GM21381 (cell line): ENCODE measurements around the gene MUSTN1.

ENCODE experiments used
- ATAC-seq: cut with Tn5 transposase; IDR thresholded peaks from one replicate; pipeline ENCODE4 v1.9.1; 2021; ENCODE audit warnings: mild to moderate bottlenecking, moderate library complexity; ENCODE audit not compliant: unreplicated experiment

Gene MUSTN1

DNA sequence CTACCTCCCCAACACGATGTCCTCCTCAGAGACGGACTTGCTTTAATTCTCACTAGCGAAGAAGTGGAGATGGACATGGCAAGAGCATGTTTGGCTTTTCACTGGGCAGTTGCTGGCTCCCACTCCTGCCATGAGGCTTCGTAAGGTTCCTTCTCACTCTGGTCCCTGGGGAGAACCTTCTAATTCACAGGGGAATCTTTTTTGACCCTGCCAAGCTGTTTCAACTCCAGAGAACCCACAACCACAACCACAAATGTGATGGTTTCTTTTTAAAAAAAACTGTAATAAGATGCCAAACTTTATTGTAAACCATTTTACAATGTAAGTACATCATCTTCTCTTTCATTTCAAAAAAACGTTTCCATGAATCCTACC is 1.6 kb upstream of the MUSTN1 start:
- no peak for ATAC-seq

DNA sequence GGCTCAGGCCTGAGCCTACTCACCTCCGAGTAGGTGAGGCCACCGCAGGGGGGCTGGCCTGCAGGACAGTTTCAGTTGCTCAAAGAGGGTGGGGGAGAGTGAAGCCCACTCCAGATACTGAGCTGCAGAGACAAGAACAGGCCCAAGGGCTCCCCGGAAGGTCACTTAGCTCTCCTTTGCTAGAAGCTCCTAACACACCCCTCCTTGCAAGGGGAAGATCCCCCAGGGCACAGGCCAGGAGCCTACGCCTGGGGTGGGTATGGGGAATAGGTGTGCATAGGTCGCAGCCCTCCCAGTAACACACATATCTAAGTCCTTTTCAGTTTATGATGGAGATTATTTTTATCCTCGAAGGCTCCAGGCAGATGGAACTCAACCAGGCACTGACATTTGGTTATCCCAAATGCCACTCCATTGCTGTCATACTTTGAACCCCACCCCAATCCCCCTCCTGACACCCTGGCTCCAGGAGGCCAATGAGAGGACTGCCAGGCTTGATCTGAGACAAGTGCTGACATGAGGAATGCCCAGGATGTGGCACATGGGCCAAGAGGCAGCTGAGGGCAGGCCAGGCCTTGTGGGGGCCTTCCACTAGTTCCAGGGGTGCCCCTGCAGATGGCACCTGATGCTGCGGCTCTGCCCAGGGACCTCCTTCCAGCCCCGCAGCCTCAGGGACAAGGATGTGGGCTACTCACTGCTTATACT is 1.1 kb upstream of the MUSTN1 start:
- ATAC-seq: no peak

DNA sequence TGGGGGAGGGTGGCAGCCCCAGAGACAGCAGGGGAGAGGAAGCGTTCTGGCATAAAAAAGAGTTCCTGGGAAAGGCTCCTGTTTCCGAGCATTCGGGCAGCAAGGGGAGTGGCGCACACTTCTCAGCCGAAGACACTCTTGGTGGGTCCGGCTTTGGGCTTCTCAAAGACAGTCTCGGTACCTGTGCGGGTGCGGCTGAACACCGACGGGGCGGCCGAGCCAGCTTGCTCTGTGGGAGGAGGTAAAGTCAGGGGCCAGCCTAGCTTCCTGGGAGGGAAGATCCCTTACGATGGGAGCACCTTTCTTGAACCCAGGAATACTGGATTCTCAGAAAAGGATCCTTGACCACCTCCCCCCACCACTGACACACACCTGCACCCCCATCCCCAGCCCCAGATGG is 1.6 kb downstream of the MUSTN1 start:
- ATAC-seq: no peak

DNA sequence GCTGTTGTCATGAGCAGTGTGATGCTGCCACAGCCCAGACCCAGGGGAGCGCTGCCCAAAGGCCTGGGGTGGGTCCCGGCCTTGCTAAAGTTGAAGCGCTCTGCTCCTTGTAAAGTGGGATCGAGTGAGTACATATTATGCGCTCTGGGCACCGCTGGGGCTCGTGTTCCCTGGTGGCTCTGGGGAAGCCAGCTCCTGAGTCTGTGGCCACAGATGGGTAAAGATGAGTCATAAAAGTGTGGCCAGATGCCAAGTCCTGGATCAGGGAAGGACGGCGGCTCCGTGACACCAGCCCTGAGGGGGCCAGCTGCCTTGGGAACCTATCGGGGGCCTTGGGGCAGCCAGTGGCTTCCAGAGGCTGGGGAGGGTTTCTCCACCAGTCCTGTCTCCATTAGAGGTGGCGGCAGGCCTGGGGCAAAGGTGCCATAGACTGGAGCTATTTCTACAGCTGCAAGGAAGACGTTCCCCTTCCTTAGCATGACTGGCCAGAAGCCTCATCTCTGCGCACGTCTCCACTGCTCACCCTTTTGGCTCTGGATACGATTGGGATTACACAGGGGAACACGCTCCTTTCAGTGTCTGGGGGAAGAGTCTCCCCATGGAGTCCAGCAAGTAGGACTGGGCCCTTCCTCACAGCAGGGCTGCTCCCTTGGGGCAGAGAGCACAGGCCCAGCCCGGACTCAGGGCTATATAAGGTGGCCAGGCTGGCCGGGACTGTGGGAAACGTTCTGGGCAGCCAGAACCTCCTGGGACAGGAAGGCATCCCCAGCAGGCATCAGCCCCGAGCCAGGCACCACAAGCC is 3.1 kb downstream of the MUSTN1 start:
- no peak for ATAC-seq

DNA sequence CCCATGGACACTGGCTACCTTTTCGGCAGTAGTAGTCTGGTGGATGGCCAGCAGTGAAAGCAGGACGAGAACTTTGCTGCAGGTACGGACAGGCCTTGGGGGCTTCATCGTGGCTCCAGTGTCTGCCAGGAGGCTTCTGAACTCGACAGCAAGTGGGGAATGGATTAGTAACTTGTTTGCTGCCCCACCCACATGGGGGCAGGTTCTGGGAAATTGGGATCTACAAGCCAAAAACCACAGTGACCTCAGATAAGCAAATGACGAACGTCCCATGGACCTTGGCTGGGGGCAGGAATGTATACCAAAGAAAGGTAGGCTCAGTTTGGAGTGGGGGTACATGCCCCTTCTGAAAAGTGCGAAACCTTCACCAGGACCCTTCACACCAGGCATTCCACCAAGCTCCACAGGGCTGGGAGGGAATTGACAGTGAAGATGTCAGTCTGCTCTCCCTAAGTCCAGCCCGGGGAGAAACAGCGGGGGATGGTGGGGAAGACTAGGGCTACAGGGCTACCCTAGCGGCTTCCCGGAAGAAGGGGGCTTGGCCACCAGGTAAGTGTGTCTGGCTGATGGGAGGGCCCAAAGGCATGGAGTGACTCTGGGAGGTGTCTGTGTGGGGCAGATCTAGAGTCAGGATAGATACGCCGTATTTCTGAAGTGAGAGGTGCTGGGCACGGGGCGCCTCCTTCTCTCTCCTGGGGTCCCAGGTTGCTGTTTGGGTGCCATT is 4.1 kb downstream of the MUSTN1 start, which contains the start of gene ITIH4:
ITIH4 (minus strand) TSS at position 138 of the 724 bp plus-strand sequence; CDS start at position 108, 30 bp downstream.
- ATAC-seq: no peak

DNA sequence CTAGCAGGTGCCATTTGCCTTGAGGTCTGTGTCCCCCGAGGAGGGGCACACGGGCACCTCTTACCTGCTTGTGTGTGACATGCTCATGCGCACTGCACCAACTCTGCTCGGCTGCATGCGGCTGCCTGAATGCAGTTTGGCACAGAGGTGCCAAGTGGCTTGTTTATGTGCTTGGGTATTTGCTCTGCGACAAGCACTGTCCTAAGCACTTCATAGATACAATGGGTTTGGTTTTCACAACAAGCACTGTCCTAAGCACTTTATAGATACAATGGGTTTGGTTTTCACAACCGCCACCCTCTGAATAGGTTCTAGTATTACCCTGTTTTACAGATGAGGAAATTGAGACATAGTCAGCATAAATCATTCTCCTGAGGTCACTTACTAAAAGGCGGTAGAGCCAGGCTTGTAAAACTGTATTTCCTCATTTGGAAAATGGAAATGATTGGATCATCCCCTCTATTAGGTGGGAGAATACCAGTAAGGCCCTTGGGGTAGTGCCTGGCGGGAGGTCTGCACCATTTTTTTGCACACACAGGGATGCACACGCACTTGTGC is 4.8 kb downstream of the MUSTN1 start:
- no peak for ATAC-seq

DNA sequence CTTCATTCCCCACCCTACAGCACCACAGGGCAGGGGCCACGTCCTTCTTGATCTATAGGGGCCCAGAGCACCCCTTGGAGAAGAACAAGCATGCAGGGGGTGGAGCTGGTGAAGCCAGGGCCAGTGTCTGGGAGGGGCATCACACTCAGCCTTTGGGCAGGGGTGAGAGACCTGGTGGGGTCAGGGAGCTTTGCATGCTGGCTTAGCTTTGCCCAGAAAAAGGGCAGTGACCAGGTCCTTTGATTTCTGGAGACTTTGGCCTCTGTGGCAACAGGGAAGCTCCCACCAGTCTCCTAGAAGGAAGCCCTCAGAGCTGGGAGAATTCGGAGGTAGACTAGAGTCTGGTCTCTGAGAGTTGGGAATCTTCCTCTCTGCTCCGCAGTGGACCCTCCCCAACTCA is 5.3 kb downstream of the MUSTN1 start:
- no peak for ATAC-seq

DNA sequence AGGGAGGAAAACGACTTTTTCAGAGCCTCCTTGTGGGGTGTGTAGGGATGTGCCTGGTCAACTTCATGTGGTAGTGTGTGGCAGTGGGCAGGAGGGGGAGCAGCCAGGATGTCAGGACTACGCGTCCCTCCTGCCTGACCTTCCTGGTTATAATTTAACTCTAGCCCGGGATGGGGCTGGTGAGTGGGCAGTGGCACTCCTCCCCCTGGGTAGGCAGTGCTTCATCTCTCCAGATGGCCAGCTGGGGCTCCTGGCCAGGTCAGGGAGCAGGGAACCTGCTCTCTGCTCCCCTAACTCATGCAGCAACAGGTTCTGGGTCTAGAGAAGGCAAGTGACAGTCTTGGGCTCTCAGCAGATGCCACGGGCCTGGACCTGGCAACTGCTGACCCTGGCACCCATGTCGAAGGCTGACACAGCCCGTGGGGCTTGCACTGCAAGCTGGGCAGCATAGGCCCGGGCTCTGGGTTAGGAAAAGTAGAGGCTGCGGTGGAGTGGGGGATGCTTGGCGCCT is 6.9 kb downstream of the MUSTN1 start:
- no peak for ATAC-seq

DNA sequence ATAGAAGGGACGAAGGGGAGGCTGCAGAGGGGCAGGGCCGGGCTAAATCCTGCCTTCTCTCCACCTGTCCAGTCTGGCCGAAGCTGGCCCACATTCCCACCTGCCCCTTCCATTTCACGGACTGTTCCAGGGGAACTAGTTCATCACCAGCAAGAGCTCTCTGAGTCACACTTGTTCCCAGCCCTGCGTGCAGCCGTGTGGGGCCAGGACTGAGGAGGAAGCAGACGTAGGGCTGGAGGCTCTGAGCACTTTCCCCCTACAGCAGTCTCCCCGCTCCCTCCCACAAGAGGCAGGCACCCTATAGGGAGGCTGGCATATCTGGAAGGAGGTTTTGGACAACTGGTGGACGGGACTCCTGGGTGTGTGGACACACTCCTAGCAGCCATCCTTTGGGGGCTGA is 7.4 kb downstream of the MUSTN1 start:
- ATAC-seq: no peak

DNA sequence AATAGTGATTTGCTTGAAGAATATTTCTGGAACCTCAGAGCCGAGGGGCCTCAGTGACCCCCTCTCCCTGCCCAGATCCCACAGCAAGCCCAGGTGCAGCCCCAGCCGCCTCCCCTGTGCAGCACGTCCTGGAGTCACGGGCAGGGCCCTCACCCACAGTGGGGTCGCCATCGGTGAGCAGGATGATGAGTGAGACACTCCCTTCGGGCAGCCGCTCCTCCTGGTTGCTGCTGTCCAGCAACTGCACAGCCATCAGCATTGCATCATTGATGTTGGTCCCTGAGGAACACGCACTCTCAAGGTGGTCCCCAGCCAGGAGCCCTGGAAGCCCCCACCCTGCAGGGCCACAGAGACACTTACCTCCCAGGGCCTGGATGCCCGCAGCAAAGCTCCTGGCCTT is 10.8 kb downstream of the MUSTN1 start:
- ATAC-seq: no peak

DNA sequence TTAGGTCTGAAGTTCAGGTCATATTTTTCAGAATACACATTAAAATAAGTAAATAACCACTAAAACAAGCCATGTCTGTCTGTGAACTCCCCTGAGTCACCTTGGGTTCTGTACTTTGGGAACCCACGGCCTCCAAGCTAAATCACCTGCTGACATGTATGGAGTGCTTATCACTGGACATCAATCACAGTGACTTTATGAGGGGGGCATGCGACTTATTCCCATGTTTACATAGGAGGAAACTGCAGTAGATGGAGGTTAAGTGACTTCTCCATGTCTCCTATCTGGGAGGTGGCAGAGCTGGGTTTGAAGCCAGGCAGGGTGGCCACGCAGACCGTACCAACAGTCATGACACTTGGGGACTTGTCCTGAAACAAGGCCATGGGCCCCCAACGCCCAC is 12.5 kb downstream of the MUSTN1 start:
- no peak for ATAC-seq

DNA sequence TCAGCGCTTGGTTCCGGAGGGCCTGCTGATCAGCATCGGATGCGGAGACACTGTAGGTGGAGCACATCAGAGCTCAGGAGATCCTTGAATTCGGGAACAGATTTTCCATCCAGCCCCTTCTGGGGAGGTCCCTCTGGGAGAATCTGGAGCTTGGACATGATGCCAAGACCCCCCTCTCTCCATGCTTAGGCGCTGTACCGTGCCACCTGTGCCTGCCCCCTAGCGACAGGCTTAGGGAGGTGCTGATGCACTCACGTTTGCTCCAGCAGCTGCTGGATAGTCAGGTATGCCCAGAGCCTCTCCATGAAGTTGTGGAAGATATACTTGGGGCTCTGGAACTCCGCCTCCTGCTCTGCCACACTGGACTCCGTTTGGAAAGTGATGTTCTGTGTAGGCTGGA is 14.1 kb downstream of the MUSTN1 start:
- no peak for ATAC-seq

DNA sequence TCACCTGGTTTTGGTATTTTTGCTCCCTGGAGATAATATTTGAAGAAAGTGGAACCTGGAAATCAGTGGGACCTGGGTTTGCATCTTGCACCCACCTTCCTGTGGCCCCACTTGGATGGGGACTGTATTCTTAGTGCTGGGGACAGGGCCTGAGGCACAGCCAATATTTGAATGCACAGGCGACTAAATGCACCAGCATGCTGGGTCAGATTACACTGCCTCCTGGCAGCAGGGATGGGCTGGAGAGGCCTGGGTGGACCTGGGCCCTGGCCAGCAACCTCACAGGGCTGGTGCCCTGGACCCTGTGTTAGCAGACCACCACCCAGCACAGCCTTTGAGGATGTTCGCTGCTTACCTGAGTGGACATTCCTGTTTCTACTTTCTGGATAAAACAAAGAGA is 14.9 kb downstream of the MUSTN1 start:
- ATAC-seq: no peak

DNA sequence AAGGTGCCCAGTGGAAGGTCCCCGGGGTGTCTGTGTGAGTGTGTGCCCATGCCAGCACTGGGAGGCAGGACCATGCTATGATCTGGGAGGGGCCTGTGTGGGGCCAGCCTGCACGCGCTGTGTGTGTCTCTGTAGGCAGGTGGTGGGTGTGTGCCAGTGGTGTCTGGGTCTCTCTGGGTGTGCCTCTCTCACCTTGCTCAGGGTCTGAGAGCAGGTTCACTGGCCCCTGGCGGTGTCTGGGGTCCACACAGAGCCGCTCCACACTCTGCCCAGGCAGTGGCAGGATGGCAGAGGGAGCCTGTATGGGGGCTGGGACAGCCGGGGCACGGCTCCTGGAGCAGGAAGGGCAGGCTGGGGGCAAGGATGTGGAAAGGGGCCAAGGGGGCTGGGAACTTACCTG is 17.0 kb downstream of the MUSTN1 start:
- ATAC-seq: no peak

DNA sequence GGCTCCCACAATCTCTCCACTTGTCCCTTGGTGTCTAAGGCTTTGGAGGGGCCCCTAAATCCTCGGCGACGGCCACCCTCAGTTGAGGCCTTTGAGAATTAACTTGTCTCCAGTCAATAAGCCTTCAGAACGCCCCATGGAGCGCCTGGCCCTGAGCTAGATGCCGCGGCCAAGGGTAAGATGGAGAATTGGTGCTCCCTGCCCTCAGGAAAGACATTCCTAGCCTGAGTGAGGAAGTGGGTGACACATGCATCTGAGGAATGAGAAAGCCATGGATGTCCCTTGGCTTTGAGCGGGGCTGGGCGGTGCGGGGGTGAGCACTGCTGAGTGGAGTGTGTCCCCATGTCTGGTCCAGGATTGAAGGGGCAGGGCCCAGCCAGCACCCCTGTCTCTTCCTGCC is 17.6 kb downstream of the MUSTN1 start:
- ATAC-seq: no peak

DNA sequence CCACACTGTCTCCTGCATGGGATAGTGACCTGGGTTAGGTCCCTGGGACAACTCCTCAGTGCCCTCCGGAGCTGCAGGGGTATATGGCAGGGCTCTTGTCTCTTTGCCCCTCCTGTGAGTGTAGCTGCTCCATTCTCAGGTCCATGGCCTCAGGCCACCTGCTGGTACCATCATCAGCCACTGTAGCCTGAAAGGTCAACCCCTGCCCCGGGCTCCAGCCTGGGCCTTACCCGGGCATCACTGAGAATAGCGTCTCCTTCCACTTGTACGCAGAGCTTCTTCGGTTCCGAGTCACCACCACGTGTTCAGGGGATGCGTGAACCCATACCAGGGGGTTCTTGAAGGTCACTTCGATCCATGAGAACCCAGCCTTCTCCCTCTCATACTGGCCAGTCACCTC is 18.2 kb downstream of the MUSTN1 start:
- ATAC-seq: no peak

DNA sequence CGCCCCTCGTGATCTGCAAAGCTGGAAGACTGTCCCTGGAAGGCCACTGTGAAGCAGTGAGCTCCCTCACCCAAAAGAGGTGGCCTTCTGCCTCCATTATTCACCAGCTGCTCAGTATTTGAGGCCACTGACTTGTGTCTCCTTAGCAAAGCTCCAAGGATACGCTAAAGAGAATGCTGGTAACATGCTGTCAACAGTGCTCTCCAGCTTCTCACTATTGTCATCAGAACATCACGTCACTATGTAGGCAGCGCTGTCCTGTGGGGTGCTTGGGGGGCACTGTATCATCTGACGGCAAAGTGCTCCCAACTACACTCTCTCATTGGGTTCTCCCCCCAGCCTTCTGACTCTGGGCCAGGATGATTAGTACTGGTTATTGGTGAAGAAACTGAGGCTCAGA is 18.6 kb downstream of the MUSTN1 start:
- no peak for ATAC-seq

DNA sequence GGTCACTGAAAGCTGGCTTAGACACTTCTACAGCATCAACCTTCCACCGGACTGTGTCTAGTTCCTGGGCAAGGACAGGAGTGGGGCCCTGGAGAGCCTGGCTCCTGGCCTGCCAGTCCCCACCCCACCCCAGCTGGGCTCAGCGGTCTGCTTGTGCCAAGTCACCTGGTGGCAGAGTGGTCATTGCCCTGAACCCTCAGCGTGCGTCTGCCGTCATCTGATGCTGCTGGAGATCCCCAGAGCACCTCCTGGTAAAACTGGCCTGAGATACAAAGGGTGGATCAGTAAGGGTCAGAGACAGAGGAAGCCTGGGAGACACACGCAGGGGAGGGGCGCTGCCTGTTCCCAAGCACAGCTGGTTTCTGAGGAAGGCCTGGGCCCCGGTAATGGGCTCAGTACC is 21.0 kb downstream of the MUSTN1 start:
- no peak for ATAC-seq

DNA sequence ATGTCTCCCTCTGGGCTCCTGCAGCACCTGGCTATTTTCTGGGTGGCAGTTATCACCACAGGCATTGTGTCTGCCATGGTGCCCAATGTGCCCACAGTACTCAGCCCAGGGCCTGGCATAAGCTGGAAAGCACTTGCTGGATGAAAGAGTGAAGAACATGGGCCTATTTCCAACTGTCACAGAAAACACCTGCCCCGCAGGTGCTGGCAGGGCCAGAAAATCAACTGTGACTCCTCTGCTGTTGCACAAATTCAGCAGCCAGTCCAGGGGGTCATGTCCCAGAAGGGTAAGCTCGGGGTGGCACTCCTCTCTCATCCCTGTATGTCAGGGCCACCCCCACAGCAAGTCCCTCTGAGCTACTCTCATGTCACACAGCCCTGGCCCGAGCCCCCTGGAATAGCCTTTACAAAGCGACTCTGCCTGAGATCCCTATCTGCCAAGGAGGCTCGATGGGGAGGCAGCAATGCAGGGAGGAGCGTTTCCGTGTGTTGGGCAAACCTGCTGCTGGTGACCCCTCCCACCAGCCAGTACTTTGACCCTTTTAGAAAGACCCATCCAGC is 23.3 kb downstream of the MUSTN1 start:
- ATAC-seq: no peak

DNA sequence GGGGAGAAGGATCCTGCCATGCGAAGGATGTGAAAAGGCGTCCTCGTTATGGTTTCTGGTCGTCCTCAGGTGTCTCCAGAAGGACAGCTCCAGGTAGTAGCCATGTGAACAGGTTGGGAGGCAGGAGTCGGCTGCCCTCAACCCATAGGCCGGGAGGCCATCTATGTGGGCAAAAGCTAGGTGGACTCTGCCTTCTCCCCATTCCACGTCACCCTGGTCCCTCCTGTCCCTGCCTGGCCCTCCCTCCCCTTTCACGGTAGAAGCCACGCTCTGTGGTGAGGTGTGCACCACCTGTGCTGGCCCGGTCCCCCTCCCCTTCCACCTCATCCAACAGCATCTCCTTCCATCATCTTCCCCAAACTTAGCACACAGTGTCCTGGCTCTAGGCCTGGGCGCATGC is 23.9 kb downstream of the MUSTN1 start:
- no peak for ATAC-seq
